ENCODE measurements around the gene SERPINA6.

GRCh38 chr14:94269156-94269555 is 54.0 kb downstream of the SERPINA6 start:
- no peak for TF ChIP-seq CTCF (IDR thresholded peaks at IDR 0.05)
- no peak for TF ChIP-seq POLR2AphosphoS5 (IDR thresholded peaks at IDR 0.05)
- no peak for TF ChIP-seq POLR2A (IDR thresholded peaks at IDR 0.05)
- TF ChIP-seq EP300 (IDR thresholded peaks at IDR 0.05; ENCODE audit: low read depth), result no peak
